ENCODE data around the gene ZCCHC7.

DNA sequence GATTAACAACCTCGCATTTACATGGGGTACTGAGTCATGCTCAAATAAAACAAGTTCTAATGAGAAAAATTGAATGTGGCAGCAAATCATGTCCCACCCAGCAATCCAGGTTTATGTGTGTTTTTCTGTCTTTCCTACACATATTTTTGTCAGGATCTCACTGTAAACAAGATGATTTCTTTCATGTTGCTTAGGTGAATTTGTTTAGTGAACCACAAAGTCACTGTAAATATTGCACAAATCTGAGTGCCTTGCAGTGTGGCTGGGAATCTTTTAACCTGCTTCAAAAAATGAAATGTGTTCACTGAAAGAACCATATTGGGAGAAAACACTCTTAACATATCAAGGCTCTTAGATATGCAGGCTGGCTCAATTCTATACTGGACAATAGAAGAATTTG is 23.1 kb upstream of the ZCCHC7 start:
- TF ChIP-seq EZH2 (IDR thresholded peaks at IDR 0.05; ENCODE audit: low read depth, low read length, severe bottlenecking) (no peak), TBP (IDR thresholded peaks at IDR 0.05; ENCODE audit: low read depth, low read length) (no peak), GABPA (IDR thresholded peaks at IDR 0.05; ENCODE audit: borderline replicate concordance, insufficient read depth, low read length) (no peak), POLR2A (IDR thresholded peaks at IDR 0.05; ENCODE audit: control extremely low read depth in 1 of 2, low read depth in 2 of 2, low read length in 2 of 2) (no peak), CBX5 (IDR thresholded peaks at IDR 0.05; ENCODE audit: low read depth, low read length) (no peak), JUND (IDR thresholded peaks at IDR 0.05; ENCODE audit: low read length) (no peak), NRF1 (IDR thresholded peaks at IDR 0.05; ENCODE audit: low read depth, low read length) (no peak), EP300 (IDR thresholded peaks at IDR 0.05; ENCODE audit: borderline replicate concordance in 1 of 2, low read depth in 2 of 2, low read length in 2 of 2) (no peak)
- TF ChIP-seq, protein P1, sequence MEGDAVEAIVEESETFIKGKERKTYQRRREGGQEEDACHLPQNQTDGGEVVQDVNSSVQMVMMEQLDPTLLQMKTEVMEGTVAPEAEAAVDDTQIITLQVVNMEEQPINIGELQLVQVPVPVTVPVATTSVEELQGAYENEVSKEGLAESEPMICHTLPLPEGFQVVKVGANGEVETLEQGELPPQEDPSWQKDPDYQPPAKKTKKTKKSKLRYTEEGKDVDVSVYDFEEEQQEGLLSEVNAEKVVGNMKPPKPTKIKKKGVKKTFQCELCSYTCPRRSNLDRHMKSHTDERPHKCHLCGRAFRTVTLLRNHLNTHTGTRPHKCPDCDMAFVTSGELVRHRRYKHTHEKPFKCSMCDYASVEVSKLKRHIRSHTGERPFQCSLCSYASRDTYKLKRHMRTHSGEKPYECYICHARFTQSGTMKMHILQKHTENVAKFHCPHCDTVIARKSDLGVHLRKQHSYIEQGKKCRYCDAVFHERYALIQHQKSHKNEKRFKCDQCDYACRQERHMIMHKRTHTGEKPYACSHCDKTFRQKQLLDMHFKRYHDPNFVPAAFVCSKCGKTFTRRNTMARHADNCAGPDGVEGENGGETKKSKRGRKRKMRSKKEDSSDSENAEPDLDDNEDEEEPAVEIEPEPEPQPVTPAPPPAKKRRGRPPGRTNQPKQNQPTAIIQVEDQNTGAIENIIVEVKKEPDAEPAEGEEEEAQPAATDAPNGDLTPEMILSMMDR (IDR thresholded peaks at IDR 0.05; ENCODE audit: control extremely low read depth in 1 of 3, insufficient read depth in 1 of 3, low read depth in 1 of 3, low read length in 3 of 3): no peak
- TF ChIP-seq, protein P2, sequence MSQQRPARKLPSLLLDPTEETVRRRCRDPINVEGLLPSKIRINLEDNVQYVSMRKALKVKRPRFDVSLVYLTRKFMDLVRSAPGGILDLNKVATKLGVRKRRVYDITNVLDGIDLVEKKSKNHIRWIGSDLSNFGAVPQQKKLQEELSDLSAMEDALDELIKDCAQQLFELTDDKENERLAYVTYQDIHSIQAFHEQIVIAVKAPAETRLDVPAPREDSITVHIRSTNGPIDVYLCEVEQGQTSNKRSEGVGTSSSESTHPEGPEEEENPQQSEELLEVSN (IDR thresholded peaks at IDR 0.05): no peak
- TF ChIP-seq, protein P3, sequence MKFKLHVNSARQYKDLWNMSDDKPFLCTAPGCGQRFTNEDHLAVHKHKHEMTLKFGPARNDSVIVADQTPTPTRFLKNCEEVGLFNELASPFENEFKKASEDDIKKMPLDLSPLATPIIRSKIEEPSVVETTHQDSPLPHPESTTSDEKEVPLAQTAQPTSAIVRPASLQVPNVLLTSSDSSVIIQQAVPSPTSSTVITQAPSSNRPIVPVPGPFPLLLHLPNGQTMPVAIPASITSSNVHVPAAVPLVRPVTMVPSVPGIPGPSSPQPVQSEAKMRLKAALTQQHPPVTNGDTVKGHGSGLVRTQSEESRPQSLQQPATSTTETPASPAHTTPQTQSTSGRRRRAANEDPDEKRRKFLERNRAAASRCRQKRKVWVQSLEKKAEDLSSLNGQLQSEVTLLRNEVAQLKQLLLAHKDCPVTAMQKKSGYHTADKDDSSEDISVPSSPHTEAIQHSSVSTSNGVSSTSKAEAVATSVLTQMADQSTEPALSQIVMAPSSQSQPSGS (IDR thresholded peaks at IDR 0.05; ENCODE audit: low read length): no peak
